Measurements from ENCODE around the gene AHI1. TPM values are rescaled to one million over a fixed set of nuclear protein-coding genes. Genes with fewer than 3 reads are reported as not detected.

Gene AHI1
- total and polyA plus RNA-seq, 2 of the 13 experiments (the other 11 are each of a cell fraction or from before 2014, with no cell fraction given) = 7.2 to 18.6 TPM

- no peak overlapping the region for H2AFZ ChIP-seq (ENCODE audit: low read length)
- no peak overlapping the region for H3K27ac ChIP-seq (ENCODE audit: extremely low read length, insufficient read depth, low read length)
- no peaks in the 10 kb centered on the region for H3K4me1 ChIP-seq (ENCODE audit: insufficient read depth, low read length)
- POLR2A ChIA-PET = no interaction called here
- no peak overlapping the region for H3K4me2 ChIP-seq (ENCODE audit: low read depth, low read length)
- no peak for DNase-seq (ENCODE audit: low spot score)
- no peaks in the 10 kb centered on the region for H4K20me1 ChIP-seq (ENCODE audit: insufficient read depth, low read length)
- intact Hi-C loops (cut with micrococcal nuclease; ENCODE audit: unreplicated experiment) (no loop called here), in situ Hi-C loops (cut with HindIII; ENCODE audit: extremely low pct_ligation_motif_present, low pct_unique_long_range_greater_than_20kb) (no loop called here)
- no peak for FAIRE-seq
- BruUV-seq (replicated peaks) = no TSS peak
- CTCF ChIA-PET (ENCODE audit: low intra/inter-chr PET ratio, low total read pairs) = no interaction called here
- no peaks in the 10 kb centered on the region for H3K36me3 ChIP-seq (replicated peaks in 1 of 2; ENCODE audit: control insufficient read depth in 1 of 2, insufficient read depth in 2 of 2, low read length in 2 of 2)
- no peaks in the 10 kb centered on the region for H3K27me3 ChIP-seq (ENCODE audit: control insufficient read depth in 1 of 2, insufficient read depth in 2 of 2, low read length in 2 of 2)
- no peak overlapping the region for H3K4me3 ChIP-seq (replicated peaks in 1 of 3; ENCODE audit: insufficient read depth in 1 of 3, low read depth in 2 of 3, low read length in 3 of 3)
- no peaks in the 10 kb centered on the region for H3K9me3 ChIP-seq (ENCODE audit: low read length)
- no peak for TF ChIP-seq TBP (CRISPR knock-in tag; IDR thresholded peaks at IDR 0.05)
- TF ChIP-seq ZFP1 (CRISPR knock-in tag; IDR thresholded peaks at IDR 0.05) = no peak
- TF ChIP-seq, protein P1, sequence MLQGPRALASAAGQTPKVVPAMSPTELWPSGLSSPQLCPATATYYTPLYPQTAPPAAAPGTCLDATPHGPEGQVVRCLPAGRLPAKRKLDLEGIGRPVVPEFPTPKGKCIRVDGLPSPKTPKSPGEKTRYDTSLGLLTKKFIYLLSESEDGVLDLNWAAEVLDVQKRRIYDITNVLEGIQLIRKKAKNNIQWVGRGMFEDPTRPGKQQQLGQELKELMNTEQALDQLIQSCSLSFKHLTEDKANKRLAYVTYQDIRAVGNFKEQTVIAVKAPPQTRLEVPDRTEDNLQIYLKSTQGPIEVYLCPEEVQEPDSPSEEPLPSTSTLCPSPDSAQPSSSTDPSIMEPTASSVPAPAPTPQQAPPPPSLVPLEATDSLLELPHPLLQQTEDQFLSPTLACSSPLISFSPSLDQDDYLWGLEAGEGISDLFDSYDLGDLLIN (CRISPR knock-in tag; IDR thresholded peaks at IDR 0.05; ENCODE audit: borderline replicate concordance) = no peak
- no peak for TF ChIP-seq ZFY (CRISPR knock-in tag; IDR thresholded peaks at IDR 0.05)
- TF ChIP-seq HMG20A (CRISPR knock-in tag; IDR thresholded peaks at IDR 0.05; ENCODE audit: borderline replicate concordance) = no peak
- TF ChIP-seq ZNF432 (CRISPR knock-in tag; IDR thresholded peaks at IDR 0.05; ENCODE audit: borderline replicate concordance) = no peak
- TF ChIP-seq HOXA7 (CRISPR knock-in tag; IDR thresholded peaks at IDR 0.05) = no peak
- no peak for TF ChIP-seq RBM39 (IDR thresholded peaks at IDR 0.05; ENCODE audit: low read depth, low read length, poor library complexity, severe bottlenecking)
- no peak for TF ChIP-seq SNAI1 (CRISPR knock-in tag; IDR thresholded peaks at IDR 0.05; ENCODE audit: borderline replicate concordance)
- TF ChIP-seq ZNF773 (CRISPR knock-in tag; IDR thresholded peaks at IDR 0.05; ENCODE audit: borderline replicate concordance) = no peak
- no peak for TF ChIP-seq ZNF382 (CRISPR knock-in tag; IDR thresholded peaks at IDR 0.05; ENCODE audit: borderline replicate concordance)
- no peak for TF ChIP-seq PPARG (CRISPR knock-in tag; conservative IDR thresholded peaks at IDR 0.05)
- H3K79me2 ChIP-seq (ENCODE audit: insufficient read depth, low read length) = no peaks in the 10 kb centered on the region
- no peak for ATAC-seq
- no peak overlapping the region for H3K9ac ChIP-seq (ENCODE audit: insufficient read depth, low read depth, low read length)
- WGBS (ENCODE audit: low lambda C conversion rate) = 56% methylated on average over 2 of the region's 2 CpGs
Observed at GRCh38 chr6:135296715-135297114, 200.8 kb downstream of the AHI1 start.
